Nephron (organoid): ENCODE measurements around the gene ATP10B.

ENCODE experiments used
- H3K27ac Mint-ChIP-seq, 3 experiments: 2 replicates each; pipeline ENCODE4 v1.8.0; 2020; ENCODE audit warnings: mixed read lengths in 3 of 3, mild to moderate bottlenecking in 2 of 3, moderate library complexity in 1 of 3
- H3K27me3 Mint-ChIP-seq: 2 replicates; pipeline ENCODE4 v1.8.0; 2021; ENCODE audit warnings: low read depth, mild to moderate bottlenecking, moderate library complexity, mixed read lengths
- H3K36me3 Mint-ChIP-seq: 2 replicates; pipeline ENCODE4 v1.8.0; 2020; ENCODE audit warnings: low read depth, mixed read lengths
- H3K4me1 Mint-ChIP-seq: 2 replicates; pipeline ENCODE4 v1.8.0; 2020; ENCODE audit warnings: mixed read lengths
- H3K4me3 Mint-ChIP-seq, 3 experiments: 2 replicates each; pipeline ENCODE4 v1.8.0; 2020; ENCODE audit warnings: mild to moderate bottlenecking in 3 of 3, mixed read lengths in 3 of 3, moderate library complexity in 2 of 3
- H3K9me3 Mint-ChIP-seq: 2 replicates; pipeline ENCODE4 v1.8.0; 2020; ENCODE audit warnings: mixed read lengths
- TF ChIP-seq, protein P1 (sequence below), 3 experiments: fragments of 200-600 bp; sonication (generic); IDR thresholded peaks; one replicate each; pipeline ENCODE4 v1.5.0; 2021; ENCODE audit warnings: antibody characterized with exemption in 3 of 3; ENCODE audit not compliant: unreplicated experiment in 3 of 3

ATP10B gene

GRCh38 chr5:160627921-160628618, 223.9 kb downstream of the ATP10B start:
- peaks cover 5% of the 10 kb centered on the region for H3K27me3 Mint-ChIP-seq
- peaks cover 3% of the 10 kb centered on the region for H3K9me3 Mint-ChIP-seq
- H3K27ac Mint-ChIP-seq, result peak overlapping the region in 1 of 3 experiments; percentile 50
- H3K4me3 Mint-ChIP-seq, result no peak overlapping the region
- H3K4me1 Mint-ChIP-seq, result peaks cover 17% of the 10 kb centered on the region
- TF ChIP-seq, protein P1, sequence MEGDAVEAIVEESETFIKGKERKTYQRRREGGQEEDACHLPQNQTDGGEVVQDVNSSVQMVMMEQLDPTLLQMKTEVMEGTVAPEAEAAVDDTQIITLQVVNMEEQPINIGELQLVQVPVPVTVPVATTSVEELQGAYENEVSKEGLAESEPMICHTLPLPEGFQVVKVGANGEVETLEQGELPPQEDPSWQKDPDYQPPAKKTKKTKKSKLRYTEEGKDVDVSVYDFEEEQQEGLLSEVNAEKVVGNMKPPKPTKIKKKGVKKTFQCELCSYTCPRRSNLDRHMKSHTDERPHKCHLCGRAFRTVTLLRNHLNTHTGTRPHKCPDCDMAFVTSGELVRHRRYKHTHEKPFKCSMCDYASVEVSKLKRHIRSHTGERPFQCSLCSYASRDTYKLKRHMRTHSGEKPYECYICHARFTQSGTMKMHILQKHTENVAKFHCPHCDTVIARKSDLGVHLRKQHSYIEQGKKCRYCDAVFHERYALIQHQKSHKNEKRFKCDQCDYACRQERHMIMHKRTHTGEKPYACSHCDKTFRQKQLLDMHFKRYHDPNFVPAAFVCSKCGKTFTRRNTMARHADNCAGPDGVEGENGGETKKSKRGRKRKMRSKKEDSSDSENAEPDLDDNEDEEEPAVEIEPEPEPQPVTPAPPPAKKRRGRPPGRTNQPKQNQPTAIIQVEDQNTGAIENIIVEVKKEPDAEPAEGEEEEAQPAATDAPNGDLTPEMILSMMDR (IDR thresholded peaks at IDR 0.05; ENCODE audit: unreplicated experiment in 3 of 3), result no peak
- no peaks in the 10 kb centered on the region for H3K36me3 Mint-ChIP-seq

DNA sequence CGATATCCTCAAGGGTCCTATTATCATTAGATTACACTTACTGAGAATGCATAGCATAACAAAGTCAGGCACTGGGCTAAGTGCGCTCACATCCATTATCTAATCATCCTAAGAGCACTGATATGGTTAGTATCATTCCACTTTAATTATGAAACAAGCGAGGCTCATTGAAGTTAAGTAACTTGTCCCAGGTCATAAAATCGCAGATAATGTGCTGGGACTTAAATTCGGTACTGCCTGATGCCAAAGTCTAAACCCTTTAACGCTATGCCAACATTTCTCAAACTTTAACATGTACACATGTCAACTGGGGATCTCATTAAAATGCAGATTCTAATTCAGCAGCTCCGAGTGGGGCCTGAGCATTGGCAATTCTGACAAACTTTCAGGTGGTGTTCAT, 225.7 kb downstream of the ATP10B start:
- no peaks in the 10 kb centered on the region for H3K9me3 Mint-ChIP-seq
- H3K4me3 Mint-ChIP-seq, result no peak overlapping the region
- TF ChIP-seq, protein P1 (IDR thresholded peaks at IDR 0.05; ENCODE audit: unreplicated experiment in 3 of 3), result no peak
- H3K27me3 Mint-ChIP-seq, result peaks cover 18% of the 10 kb centered on the region
- H3K36me3 Mint-ChIP-seq, result no peaks in the 10 kb centered on the region
- peaks cover 17% of the 10 kb centered on the region for H3K4me1 Mint-ChIP-seq
- no peak overlapping the region for H3K27ac Mint-ChIP-seq

- no peak overlapping the region for H3K27ac Mint-ChIP-seq
- H3K4me1 Mint-ChIP-seq, result no peaks in the 10 kb centered on the region
- H3K27me3 Mint-ChIP-seq, result peaks cover 31% of the 10 kb centered on the region
- no peak overlapping the region for H3K4me3 Mint-ChIP-seq
- H3K9me3 Mint-ChIP-seq, result no peaks in the 10 kb centered on the region
- TF ChIP-seq, protein P1 (IDR thresholded peaks at IDR 0.05; ENCODE audit: unreplicated experiment in 3 of 3), result no peak
- H3K36me3 Mint-ChIP-seq, result no peaks in the 10 kb centered on the region
These were observed 230.5 kb downstream of the ATP10B start for GRCh38 chr5:160621526-160621925.

DNA sequence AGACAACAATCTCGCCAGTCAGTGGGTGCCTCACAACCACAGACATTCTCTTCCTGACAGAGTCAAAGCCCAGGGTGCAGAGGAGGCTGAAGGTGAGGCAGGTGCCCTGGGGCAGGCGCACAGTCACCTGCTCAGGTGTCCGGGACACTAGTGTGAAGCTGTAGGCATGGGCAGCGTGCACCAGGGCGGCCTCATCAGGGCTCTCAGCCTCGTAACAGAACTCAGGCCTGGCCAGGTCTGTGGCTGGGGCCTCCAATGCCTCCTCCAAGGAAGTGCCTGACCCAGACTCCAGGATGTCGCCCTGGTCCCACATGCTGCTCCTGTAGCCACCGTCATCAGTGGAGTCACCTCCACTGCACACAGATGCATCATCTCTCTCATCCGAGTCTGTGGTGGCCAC, 231.6 kb downstream of the ATP10B start:
- H3K27ac Mint-ChIP-seq, result no peak overlapping the region
- no peak overlapping the region for H3K4me3 Mint-ChIP-seq
- no peaks in the 10 kb centered on the region for H3K4me1 Mint-ChIP-seq
- H3K36me3 Mint-ChIP-seq, result no peaks in the 10 kb centered on the region
- peaks cover 31% of the 10 kb centered on the region for H3K27me3 Mint-ChIP-seq
- H3K9me3 Mint-ChIP-seq, result no peaks in the 10 kb centered on the region
- TF ChIP-seq, protein P1 (IDR thresholded peaks at IDR 0.05; ENCODE audit: unreplicated experiment in 3 of 3), result no peak

DNA sequence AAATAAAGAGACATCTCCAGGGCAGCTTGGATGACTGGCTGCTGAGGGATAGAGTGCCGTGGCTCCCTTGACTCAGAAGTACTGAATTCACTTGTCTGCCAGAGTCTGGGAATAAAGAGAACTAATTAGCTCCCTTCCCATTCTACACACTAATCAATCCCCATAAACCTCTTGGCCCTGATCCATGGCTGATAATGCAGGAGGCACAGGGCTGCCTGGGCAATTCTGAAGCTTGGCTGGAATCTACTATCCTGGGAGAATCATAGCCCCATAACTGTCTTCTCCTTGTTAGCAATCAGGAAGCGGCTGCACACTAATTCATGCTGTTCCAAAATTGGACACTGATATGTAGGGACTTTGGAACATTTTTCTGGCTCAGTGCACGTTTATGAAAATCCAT, 232.6 kb downstream of the ATP10B start:
- TF ChIP-seq, protein P1 (IDR thresholded peaks at IDR 0.05; ENCODE audit: unreplicated experiment in 3 of 3), result no peak
- Mint-ChIP-seq H3K4me1 (no peaks in the 10 kb centered on the region), H3K27me3 (peaks cover 34% of the 10 kb centered on the region)

DNA sequence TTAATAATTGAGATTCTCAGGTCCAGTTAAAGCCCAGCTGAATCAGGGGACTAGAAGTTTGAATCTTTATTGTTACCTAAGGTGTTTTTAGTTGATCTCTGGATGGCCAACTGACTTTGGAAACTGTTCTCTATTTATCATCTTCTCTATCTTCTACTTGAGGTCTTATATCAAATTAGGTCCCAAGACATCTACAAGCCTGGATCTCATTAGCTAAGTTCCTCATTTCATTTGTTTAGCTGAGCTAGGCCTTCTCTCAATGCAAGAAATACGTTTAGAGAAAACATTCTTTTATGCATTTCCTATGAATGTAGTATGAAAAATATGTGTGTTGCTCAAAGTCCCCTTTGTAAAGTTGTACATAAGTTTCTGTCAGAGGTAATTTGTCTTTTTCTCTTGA, 233.7 kb downstream of the ATP10B start:
- no peaks in the 10 kb centered on the region for H3K9me3 Mint-ChIP-seq
- no peaks in the 10 kb centered on the region for H3K36me3 Mint-ChIP-seq

More for the DNA sequence above, 232.6 kb downstream of the ATP10B start:
- Mint-ChIP-seq H3K27ac (no peak overlapping the region), H3K4me3 (no peak overlapping the region), H3K36me3 (no peaks in the 10 kb centered on the region), H3K9me3 (no peaks in the 10 kb centered on the region)

More for the DNA sequence above, 233.7 kb downstream of the ATP10B start:
- Mint-ChIP-seq H3K4me1 (no peaks in the 10 kb centered on the region), H3K4me3 (no peak overlapping the region), H3K27ac (no peak overlapping the region), H3K27me3 (peaks cover 34% of the 10 kb centered on the region)
- TF ChIP-seq, protein P1 (IDR thresholded peaks at IDR 0.05; ENCODE audit: unreplicated experiment in 3 of 3), result no peak
